CD4-positive, alpha-beta T cell treated with Interleukin-4 for 1 hour (primary cell): ENCODE results near the gene KCNIP4.

ENCODE experiments used
- DNase-seq, 2 donors: peaks; one replicate each; pipeline ENCODE4 v3.0.0-alpha.2; 2020 to 2022

Gene KCNIP4

DNA sequence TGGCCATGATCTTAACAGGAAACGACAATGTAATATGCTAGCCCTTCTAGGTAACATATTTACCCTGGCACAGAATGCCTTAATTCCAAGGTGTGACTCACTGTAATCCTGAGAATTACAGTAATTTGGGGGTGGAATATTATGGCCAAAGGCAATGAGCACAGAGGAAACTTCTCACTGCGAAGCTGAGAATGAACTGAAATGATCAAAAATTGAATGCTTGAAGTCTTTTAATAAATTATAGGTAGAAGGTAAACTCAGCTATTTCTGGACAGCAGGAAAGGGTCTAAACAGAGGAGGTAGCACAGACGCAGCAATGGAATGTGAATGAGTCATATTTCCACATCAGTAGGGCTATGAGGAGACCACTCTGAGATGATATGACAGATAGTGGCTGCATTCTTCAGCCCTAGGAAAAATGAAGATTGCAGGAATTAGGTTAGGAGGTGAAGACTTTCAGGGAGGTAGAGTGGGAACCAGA, 935.7 kb downstream of the KCNIP4 start:
- DNase-seq, result no peak

DNA sequence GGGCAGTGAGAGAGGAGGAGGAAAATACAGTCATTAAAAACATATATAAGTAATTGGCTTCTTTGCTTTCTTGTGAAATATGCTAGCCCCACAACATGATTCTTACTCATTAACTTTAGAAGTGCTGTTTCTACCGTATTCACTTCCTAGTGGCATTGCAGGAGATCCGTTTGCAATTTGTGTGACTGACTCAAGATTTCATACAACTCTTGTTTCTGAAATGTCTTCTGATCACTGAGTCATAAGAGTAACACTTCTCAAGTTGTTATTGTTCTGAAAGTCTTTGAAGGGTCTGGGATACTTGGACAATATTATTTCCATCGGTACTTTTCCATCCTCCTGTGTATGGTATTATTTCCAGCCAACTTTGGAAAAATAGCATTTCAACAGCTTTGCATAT, 937.5 kb downstream of the KCNIP4 start:
- DNase-seq, result no peak

DNA sequence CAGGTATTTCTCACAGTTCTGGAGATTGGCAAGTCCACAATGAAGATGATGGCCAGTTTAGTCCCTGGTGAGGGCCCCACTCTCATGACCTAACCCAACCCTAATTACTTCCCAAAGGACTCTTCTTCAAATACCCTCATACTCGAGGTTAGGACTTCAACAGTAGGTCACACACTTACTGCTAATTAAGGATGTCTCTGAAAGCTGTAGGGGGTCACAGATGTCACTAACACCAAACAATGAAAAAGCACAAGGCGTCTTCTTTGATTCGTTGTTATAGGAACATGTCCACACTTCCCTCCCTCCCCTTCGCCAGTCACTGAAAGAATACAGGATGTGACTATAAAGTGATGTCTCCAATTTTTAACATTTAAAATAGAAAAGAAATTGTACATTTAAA, 938.6 kb downstream of the KCNIP4 start:
- no peak for DNase-seq

DNA sequence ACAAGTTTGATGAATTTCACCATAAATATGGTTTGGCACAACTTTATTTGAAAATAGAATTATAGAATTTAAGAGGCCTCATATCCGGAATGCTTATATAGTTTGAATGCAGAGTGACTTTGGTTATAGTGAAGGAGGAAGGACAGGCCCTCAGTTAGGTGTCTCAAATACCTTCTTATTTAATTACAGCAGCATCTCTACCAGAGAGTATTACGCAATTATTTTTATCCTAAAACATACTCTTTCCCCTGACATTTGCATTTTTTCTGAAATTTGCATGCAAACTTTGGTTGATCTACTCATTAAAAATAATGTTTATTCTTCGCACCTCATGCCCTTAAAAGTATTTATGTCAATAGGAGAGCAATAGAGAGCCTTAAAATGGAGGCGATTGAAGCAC, 942.9 kb downstream of the KCNIP4 start:
- no peak for DNase-seq

DNA sequence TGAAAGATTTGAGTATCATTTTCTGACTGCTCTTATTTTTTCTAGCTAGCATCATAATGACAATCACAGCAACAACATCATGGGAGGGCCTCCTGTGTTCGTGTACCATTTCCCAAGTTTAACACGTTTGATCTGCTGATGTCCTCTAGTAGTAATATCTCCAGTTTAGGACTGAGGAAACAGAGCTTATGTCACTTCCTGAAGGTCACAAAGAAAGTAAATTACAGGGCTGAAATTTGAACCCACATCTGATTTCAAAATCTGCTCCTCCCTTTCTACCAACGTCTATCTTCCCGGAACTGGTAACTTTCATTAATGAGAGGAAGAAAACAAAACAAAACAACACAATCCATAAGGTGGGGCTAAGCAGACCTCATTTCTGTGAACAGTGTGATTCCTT, 945.6 kb downstream of the KCNIP4 start:
- no peak for DNase-seq

DNA sequence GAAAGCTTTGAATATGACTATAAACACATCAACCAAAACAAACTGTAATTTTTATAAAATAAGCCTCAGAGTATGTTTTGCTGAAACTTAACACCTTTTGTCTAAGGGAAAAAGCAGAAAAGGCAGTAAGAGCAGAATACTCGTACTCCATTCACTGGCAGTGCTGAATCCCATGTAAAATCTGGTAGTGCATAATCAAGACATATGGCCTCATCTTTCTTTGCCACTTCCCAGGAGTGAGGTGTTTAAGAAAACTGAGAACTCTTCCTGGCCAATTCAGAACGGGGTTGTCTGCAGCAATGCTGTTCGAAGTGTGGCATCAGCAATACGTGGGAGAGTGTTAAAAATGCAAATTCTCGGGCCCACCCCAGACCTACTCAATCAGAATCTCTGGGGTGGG, 946.3 kb downstream of the KCNIP4 start:
- no peak for DNase-seq

DNA sequence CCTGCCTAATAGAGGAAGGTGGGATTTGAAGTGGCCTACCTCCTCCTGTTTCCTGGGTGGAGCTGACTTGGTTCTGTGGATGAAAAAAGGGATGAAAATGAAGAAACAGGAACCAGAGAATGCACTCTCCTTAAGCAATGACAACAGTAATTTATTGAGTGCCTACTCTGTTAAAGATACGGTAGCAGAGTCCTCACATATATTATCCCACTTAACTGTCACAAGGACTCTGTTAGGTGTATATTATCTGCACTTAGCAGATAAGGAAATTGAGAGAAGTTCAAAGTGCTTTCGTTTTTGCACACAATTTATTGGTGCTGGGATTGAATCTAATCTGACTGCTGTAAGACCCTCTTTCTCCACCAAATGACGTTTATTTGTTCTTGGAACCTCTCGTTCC, 947.1 kb downstream of the KCNIP4 start:
- no peak for DNase-seq

DNA sequence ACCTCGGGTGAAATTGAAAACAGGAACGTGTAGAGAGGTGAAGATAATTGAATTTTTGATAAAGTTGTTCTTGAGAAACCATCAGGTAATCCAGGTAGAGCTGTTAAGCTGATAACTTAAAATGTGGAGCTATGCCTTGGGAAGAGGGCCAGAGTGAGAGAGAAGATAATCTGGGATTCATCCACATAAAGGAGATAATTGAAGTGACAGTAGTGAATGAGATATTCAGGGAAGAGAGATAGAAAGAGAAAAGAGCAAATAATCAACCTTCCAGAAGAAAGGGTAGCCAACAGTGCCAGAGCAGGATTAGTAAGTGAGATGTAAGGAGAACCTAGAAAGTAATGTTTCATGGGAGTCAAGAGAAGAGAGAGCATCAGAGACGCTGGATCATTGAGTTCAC, 950.7 kb downstream of the KCNIP4 start:
- no peak for DNase-seq

DNA sequence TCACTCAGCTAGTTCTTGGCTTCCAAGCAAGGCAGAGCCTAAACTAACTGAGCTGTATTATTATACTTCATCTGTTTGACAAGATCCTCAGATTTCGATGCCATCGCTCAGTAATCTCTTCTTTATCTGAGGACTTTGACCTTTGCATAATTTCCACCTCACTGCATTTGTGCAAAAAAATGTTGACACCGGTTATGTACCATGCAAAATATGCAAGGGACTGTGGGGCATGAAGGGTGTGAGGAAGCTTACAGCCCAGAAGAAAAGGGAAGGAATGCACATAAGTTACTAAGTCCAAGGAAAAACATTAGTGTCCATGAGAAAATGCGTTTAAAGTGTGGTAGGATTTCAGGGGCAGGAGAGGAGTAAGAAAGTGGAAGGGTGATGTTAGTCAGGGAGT, 953.0 kb downstream of the KCNIP4 start:
- DNase-seq, result no peak

DNA sequence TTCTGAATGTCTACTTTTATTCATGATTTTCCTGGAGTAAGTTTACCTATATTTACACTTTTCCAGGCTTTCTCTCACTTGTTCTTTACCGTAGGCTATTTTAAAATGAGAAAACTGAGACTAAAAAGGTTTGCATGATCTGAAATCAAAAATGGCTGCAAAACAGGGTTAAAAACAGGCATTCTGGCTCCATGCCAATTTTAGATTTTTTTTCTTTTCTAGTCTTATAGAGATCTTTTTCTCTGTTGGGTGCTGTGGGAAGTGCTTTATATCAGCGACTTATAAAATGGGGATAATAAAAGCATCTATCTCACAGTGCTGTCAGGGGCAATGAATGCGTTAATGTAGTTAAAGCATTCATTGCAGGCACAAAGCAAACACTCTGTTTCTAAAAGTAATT, 953.6 kb downstream of the KCNIP4 start:
- DNase-seq, result no peak

DNA sequence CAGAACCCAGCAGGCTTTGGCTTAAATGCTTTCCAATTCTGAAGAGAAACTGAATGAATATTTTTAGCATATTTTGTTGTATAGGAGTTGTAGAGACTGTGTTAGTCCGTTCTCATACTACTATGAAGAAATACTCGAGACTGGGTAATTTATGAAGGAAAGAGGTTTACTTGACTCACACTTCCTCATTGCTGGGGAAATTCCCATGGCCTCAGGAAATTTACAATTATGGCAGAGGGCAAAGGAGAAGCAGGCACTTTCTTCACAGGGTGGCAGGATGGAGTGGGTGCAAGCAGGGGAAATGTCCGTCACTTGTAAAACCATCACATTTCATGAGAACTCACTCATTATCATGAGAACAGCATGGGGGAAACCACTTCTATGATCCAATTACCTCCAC, 956.6 kb downstream of the KCNIP4 start:
- DNase-seq, result no peak

DNA sequence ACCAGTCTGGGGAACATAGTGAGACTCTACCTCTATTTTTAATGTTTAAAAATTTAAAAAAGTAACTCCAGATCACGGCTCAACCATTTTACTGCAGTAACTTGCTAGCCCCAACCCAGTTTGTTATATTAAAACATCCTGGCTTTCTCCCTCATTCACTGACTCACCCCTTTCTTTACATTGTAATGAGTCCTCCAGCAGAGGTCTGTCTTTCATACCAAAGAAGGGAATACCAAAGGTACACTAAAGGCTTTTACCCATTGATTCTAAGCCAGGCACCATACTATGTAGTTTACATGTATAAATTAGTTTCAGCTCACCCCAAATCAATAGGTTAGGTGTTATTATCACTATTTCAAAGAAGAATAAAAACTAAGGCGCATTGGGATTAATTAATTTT, 961.4 kb downstream of the KCNIP4 start:
- DNase-seq, result no peak

DNA sequence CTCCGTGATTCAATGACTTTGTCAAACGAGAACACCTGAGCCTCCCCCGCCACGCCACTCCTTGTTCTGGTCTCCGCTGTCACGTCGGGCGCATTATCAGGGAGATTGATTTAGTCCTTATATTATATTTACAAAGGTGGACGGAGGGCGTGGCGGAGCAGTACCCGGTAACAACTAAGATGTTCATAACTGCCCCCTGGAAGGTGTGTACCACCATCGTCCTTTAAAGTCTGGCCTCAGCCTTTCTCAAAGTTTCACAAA, 964.1 kb downstream of the KCNIP4 start:
- no peak for DNase-seq

DNA sequence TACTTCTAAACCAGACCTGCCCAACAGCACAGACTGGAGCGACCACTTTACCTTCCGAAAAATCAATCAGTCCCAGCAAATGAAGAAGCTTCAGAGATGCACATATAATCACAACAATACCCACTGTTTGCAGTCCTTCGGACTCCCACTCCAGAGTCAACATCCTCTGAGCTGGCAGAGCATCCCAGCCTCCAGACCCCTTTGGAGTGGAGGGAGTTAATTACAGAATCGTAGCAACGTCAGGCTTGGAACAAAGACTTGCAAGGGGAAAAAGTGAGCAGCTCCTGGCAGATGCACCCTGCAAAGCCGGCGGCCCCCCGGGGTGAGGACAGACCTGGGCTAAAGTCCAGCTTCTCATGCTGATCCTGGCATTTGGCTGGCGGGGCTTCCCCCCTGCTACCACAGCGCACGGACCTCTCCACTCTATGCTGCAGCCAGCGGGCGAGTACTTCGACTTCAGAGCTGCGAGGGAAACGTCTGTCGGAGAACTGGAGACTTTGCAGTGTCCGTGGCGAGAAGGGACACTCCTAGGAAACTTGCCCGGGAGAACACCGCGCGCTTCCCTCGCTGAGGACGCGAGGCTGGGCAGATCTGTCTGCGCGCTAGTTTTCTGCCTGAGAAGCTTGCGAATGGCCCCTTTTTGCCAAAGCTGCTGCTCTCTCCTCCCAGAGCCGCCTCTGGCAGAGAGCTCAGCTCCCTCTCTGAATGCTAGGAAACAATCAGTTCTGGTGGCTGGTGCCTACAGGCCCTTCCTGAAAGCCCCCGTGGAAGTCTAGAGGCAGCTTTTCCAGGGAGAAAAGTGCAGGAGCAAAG, 964.6 kb downstream of the KCNIP4 start:
- DNase-seq, result no peak

DNA sequence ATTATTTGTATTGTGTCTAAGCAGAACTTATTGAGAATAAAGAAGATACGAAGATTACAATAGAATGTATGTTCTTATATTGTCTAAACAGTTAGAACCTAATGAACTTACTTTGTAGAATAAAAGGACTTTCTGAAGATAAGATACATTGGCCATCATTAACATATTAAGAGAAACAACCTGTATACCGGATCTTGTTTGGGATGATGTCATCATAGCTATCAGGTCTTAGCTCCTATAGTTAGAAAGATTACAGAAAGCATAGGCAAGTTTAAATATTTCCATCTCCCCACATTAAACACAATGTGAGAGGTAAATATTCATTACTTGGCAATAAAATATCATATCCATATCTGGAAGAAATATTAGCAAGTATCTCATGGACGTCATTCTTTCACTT, 966.0 kb downstream of the KCNIP4 start:
- DNase-seq, result no peak

DNA sequence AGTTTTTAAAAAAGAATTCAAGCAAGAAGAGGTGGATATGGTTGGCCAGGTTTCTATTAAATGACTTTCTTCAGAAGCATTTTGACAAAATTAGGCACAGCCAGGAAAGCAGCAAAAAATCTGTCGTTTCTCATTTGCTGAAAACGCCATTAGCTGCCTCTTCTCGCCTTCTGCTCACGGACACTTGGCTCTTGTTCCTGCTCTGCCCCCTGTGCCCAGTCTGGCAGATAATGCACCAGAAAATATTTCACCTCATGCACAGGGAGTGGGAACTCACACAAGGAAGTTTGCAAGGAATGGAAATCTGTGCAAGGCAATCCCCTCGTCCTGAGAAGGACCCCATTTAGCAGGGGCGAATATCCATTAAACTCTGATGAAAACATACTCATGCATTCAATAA, 988.3 kb downstream of the KCNIP4 start:
- DNase-seq, result no peak

DNA sequence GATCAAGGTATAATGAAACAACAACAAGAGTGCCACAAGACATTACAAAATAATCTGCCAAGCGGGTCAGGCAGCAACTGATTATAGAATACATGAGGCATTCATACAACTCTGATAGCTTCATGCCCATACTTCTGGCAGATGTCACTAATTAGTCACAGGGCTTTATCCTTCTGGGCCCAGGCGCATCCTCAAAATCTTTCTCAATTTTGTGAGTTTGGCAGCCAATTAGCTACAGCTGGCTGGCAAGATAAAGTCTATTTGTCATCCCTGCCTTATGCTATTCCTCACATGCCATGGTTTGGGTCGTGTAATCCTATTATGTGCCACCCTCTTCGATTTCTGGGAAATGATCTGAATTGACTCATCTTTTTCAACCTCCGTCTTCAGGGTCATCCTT, 994.0 kb downstream of the KCNIP4 start:
- DNase-seq, result no peak

DNA sequence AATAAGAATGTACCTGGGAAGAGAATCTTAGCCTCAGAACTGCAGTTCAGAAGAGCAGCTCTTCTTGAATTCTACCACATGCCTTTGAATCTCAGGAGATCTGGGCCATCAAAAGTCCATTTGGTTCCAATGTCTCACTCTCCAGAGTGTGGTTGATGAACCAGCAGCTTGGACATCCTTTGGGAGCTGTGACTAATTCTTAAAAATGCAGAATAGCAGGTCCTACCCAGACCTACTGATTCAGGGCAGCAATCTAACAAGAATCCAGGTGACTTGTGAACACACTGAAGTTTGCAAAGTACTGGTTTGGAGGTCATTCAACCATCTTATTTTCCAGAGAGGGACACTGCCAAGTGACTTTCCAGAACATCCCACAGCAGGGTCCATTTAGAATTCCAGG, 1003.6 kb downstream of the KCNIP4 start:
- no peak for DNase-seq

DNA sequence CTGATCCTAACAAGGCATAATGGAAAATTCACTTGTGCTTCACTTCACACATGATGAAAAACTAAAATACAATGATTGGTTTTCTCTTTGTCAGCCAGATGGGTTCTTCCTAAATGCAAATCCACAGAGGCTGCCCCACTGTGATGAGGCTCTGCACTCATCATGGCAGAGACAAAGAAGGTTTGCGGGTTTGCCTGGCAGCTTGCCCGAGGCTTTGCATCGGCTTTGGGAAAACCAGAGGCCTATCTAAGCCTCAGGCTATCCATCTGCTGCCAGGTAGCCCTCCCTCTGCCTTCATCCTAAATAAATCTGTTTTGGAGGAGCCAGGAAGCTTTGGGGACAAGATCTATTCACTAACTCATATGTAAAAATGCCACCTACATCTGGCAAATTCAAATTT, 1004.1 kb downstream of the KCNIP4 start:
- no peak for DNase-seq

DNA sequence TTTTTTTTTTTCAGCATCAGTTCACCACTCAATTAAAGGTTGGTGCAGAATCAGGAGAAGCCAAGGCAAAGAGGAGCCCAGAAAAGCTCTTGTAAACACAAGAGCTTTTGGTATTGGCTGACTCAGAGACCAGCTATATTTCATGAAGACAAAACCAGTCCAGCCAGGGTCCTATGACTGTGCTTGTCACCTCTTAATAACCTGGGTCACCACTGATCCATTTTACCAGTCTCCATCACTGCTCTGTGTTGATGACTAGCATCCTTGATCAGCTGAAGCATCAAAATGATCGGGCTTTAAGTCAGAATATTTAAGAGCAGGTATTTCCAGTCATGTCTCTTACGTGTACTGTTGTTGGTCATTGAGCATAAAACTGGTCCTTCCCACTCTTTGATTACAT, 1010.4 kb downstream of the KCNIP4 start:
- DNase-seq, result no peak

DNA sequence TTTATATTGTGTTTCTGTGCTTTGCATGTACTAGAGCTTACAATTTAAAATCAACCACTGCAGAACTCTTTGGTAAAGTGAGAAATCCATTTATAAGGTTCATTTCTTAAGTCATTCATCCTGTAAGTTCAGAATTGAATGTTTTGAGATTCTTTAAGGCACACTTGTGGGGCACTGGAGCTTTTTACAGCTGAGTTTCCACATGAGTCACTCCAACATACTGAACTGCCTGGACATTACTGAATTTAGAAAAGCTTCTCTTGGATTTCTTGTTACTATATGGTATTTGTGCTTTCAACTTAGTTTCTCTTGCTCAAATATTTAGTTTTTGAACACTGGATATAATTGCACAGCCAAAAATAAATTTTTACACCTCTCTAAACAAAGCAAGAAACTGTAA, 1022.0 kb downstream of the KCNIP4 start:
- no peak for DNase-seq

DNA sequence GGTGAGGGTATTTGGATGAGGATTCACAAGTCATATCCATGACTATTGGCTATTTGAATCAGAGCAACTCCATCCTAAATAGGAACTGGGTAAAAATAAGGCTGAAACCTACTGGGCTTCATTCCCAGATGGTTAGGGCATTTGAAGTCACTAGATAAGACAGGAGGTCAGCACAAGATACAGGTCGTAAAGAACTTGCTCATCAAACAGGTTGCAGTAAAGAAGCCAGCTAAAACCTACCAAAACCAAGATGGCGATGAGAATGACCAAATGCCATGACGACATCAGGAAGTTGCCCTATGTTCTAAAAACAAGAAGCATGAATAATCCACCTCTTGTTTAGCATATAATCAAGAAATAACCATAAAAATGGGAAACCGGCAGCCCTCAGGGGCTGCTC, 1023.4 kb downstream of the KCNIP4 start:
- DNase-seq, result no peak

DNA sequence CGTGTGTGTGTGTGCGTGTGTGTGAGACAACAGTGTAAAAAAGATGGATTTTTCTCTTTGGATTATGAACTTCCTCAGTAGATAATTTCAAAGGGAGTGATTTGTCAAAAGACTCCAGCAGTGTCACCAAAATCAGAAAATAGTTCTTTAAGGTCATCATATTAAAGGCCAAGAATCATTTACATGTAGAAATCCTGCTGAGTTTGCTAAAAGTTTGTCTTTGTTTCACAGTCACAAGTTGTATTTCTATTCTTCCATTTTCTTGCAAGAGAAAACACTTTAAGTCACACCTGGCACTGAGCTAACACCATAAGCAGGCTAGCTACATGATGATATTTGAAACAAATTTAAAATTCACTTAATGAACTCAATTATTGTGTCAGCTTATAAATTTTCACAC, 1025.6 kb downstream of the KCNIP4 start:
- no peak for DNase-seq

DNA sequence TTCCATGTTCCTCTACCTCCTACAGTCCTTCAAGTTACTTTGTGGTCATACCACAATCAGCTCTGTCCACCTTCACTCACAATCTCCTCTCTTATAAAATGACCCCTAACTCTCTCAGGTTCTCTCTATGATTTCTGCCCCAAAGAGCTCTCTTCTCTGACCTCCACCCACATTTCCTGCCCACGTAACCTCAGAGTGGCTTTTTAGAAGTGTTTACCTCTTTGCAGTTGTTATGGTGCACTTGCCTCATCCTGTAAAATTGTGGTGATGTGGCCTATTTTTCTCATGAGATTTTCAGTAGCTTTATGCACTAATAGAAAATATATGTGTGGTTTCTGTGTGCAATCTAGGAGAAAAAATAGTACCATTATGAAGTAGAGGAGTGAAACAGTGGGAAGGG, 1032.5 kb downstream of the KCNIP4 start:
- peak in 1 of 2 donors; percentile 47 for DNase-seq

DNA sequence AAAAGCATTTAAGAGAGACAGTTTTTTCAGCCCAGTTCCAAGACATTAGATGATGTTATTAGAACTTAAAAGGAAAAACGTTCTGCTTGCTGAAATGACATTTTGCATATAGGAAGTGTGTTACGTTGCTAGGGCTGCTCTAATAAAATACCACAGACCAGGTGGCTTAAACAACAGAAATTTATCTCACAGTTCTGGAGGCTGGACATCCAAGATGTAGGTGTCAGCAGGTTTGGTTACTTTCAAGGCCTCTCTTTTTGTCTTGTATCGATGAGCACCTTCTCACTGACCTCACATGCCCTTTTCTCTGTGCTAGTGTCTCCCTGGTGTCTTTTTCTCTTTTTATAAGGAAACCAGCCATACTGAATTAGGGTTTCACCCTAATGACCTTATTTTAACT, 1043.6 kb downstream of the KCNIP4 start:
- DNase-seq, result no peak

DNA sequence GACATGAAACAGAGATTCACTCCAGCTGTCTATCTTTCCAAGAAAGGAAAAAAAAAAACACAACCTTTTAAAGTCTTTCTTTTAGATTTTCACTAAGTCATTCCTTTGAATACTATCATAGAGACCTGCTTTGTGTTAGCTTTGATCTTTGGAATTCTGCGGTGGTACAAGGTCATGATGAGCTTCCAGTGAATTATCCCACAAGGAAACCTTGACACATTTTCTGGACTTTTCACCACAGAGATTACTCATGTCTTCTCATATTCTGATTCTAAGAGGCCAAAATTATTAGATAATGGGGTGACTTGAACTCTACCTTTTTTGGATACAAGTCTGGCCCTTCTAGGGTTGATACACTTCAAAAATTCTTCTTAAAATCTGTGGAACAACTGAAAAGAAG, 1046.7 kb downstream of the KCNIP4 start:
- DNase-seq, result no peak
